ENCODE data around the gene TCFL5.

TCFL5 gene

DNA sequence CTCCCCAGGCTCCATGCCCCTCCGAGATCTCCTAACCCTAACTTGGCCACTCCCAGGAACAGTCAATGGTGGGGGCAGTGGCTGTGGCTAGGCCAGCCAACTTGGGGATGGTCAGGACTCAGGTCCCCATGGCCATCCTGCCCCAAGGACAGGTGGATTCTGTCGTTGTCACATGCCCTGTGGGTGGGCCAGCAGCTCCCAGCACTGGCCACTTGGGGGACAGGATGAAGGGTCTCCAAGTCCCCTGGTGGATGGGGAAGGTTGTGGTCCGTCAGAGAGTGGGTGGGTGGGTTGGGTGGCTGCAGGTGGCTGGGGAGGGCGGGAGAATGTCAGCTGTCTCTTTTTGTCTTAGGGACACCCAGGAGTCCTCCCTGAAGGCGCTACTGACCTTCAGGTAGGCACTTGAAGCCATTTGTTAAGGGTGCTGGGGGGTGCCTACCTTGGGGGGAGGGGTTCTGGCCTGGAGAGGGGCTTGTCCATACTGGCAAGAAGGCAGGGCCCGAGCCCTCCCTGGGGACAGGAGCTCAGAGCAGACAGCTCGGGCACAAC is 39.3 kb downstream of the TCFL5 start:
- TF ChIP-seq TAF1 (IDR thresholded peaks at IDR 0.05; ENCODE audit: borderline replicate concordance, insufficient read depth, low read length) (no peak), FOXP2 (optimal IDR thresholded peaks at IDR 0.05; ENCODE audit: borderline replicate concordance, extremely low read depth, extremely low read length, insufficient read depth) (peak; percentile 16)

DNA sequence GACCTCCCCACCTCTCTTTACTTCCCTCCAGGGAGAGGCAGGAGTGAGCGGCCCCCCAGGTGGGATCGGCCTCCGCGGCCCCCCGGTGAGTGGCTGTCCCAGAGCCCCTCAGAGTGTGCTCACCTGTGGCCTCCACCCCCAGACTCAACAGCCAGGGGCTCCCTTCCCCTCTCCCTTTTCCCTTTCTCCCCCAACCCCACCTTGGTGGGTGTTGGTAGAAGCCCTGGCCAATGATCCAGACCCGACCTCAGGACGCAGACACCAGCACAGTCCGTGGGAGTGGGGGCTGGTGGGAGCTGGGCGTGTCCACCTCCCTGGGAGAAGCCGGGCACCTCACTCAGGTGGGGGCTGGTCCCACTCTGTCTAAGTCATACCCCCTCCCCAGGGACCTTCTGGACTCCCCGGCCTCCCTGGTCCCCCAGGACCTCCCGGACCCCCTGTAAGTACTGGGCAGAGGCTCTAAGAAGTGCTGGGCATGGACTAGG is 39.9 kb downstream of the TCFL5 start:
- TF ChIP-seq POLR2AphosphoS5 (IDR thresholded peaks at IDR 0.05; ENCODE audit: low read depth, low read length) = no peak
- TF ChIP-seq FOXP2 (optimal IDR thresholded peaks at IDR 0.05; ENCODE audit: borderline replicate concordance, extremely low read depth, extremely low read length, insufficient read depth) = no peak
- TF ChIP-seq SIN3A (IDR thresholded peaks at IDR 0.05; ENCODE audit: borderline replicate concordance, insufficient read depth, low read length) = no peak
- TF ChIP-seq, protein P1, sequence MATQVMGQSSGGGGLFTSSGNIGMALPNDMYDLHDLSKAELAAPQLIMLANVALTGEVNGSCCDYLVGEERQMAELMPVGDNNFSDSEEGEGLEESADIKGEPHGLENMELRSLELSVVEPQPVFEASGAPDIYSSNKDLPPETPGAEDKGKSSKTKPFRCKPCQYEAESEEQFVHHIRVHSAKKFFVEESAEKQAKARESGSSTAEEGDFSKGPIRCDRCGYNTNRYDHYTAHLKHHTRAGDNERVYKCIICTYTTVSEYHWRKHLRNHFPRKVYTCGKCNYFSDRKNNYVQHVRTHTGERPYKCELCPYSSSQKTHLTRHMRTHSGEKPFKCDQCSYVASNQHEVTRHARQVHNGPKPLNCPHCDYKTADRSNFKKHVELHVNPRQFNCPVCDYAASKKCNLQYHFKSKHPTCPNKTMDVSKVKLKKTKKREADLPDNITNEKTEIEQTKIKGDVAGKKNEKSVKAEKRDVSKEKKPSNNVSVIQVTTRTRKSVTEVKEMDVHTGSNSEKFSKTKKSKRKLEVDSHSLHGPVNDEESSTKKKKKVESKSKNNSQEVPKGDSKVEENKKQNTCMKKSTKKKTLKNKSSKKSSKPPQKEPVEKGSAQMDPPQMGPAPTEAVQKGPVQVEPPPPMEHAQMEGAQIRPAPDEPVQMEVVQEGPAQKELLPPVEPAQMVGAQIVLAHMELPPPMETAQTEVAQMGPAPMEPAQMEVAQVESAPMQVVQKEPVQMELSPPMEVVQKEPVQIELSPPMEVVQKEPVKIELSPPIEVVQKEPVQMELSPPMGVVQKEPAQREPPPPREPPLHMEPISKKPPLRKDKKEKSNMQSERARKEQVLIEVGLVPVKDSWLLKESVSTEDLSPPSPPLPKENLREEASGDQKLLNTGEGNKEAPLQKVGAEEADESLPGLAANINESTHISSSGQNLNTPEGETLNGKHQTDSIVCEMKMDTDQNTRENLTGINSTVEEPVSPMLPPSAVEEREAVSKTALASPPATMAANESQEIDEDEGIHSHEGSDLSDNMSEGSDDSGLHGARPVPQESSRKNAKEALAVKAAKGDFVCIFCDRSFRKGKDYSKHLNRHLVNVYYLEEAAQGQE (IDR thresholded peaks at IDR 0.05; ENCODE audit: insufficient read depth in 1 of 2, low read depth in 2 of 2, low read length in 2 of 2) = no peak
- no peak for TF ChIP-seq TAF1 (IDR thresholded peaks at IDR 0.05; ENCODE audit: borderline replicate concordance, insufficient read depth, low read length)

DNA sequence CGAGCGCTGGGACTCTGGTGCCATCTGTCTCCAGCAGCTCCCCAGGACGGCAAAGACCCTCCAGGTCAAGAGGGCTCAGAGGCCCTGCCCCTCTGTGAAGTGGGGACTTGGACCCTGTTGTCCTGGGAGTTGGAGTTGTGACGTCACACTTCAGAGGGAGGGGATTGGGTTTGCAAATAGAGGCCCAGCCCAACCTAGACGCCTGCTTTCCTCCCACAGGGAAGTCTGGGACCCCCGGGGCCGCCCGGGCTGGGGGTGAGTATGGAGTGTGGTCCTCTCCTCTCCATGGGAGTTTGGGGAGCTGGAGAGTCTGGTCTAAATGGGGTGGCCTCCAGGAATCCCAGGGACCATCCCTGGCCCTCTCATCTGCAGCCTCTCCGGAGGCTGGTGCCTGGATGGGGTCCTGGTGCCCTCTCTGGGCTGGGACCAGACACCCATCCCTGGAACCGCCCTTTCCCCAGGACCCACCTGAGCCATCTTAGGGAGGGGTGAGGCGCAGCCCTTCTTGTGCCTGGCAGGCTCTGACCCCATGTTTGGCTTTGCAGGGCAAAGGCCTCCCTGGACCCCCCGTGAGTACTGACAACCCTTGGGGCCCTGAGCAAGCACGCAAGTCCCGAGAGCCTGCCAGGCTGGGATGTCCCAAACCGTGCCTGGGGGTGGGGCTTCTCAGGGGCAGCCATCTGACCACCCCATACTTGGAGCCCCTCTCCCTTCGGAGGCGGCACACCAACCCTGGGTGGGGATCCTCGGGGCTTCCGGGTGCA is 40.5 kb downstream of the TCFL5 start:
- no peak for TF ChIP-seq TAF1 (IDR thresholded peaks at IDR 0.05; ENCODE audit: borderline replicate concordance, insufficient read depth, low read length)
- no peak for TF ChIP-seq FOXP2 (optimal IDR thresholded peaks at IDR 0.05; ENCODE audit: borderline replicate concordance, extremely low read depth, extremely low read length, insufficient read depth)
- TF ChIP-seq, protein P1 (IDR thresholded peaks at IDR 0.05; ENCODE audit: insufficient read depth in 1 of 2, low read depth in 2 of 2, low read length in 2 of 2) = no peak
- no peak for TF ChIP-seq POLR2AphosphoS5 (IDR thresholded peaks at IDR 0.05; ENCODE audit: low read depth, low read length)
- TF ChIP-seq SIN3A (IDR thresholded peaks at IDR 0.05; ENCODE audit: borderline replicate concordance, insufficient read depth, low read length) = no peak

DNA sequence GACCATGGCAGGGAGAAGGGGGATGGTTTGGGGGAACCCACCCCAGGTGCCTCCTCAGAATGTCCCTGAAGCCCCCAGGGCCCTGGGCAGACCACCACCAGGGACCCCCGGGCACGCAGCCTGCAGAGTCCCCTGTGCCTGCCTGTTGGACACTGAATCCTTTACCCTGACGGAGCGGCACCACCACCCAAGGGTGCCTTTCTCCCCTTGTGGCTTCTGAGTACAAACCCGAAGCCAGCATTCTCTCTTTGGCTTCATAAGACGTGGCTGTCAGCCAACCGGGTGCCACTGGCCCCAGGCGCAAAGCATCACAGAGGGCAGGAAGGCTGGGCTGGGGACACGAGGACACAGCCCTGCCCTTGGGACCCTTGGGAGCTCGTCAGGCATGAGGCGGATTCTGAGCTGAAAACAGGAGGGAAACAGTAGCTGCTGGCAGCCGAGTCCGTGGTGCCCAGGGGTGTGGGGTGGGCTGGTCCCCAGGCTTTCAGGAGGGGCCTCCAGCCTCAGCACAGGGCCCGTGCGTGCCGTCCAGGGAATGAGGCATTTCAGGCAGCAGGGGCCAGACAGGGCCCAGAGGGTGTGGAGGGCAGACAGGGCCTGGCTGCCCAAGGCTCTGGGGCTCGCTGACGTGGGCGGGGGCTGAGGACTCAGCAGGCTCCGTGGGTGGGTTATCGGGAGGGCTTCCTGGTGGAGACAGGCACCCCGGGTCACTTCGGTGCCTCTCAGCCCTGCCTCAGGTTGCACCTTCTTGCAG is 41.2 kb downstream of the TCFL5 start:
- TF ChIP-seq POLR2AphosphoS5 (IDR thresholded peaks at IDR 0.05; ENCODE audit: low read depth, low read length) = no peak
- TF ChIP-seq, protein P1 (IDR thresholded peaks at IDR 0.05; ENCODE audit: insufficient read depth in 1 of 2, low read depth in 2 of 2, low read length in 2 of 2) = no peak
- no peak for TF ChIP-seq SIN3A (IDR thresholded peaks at IDR 0.05; ENCODE audit: borderline replicate concordance, insufficient read depth, low read length)
- TF ChIP-seq TAF1 (IDR thresholded peaks at IDR 0.05; ENCODE audit: borderline replicate concordance, insufficient read depth, low read length) = no peak

DNA sequence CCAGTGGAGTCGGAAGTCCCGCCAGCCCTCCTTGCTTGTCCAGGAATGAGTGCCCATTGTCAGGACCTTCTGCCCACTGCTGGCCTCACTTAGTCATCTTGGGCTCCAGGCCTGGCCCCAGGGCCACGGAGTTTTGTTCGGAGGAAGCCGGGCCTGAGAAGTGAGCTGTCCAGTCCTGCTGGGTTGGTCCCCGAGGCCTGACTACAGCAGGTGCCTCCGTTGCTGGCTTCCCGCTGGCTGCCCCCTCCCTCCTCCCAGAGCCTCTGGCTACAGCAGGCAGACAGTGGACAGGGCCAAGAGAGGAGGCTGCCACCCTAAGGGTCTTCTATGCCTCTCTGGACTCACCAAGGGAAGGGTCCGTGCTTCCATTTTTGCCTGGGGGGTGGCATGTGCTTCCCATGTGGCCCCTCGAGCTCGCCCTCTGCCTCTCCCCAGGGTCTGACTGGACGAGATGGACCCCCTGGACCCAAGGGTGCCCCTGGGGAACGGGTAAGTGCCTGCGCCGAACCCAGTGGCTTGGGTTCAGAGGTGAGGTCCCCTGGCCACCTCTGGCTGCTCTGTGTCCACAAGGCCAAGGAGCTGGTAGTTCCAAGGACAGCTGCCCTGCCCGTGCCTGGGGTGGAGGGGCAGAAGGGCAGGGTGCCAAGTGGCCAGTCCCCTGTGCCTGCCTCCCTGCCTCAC is 42.0 kb downstream of the TCFL5 start:
- TF ChIP-seq TAF1 (IDR thresholded peaks at IDR 0.05; ENCODE audit: borderline replicate concordance, insufficient read depth, low read length) = no peak
- TF ChIP-seq, protein P1 (IDR thresholded peaks at IDR 0.05; ENCODE audit: insufficient read depth in 1 of 2, low read depth in 2 of 2, low read length in 2 of 2) = peak; percentile 68 to 70; a peak in 2 of 4 replicates

Data from PFSK-1 (cell line).